Gastrocnemius medialis (tissue), 4 donors: ENCODE measurements around the gene DNAJC1. TPM values are rescaled to one million over a fixed set of nuclear protein-coding genes. Genes with fewer than 3 reads are reported as not detected.

ENCODE experiments used
- ATAC-seq, 2 donors: fragments of 150-250 bp; one replicate each; pipeline ENCODE4 v1.9.1; 2016
- DNase-seq, 2 donors: peaks; one replicate each; pipeline ENCODE4 v3.0.0-alpha.2; 2019
- H3K27ac ChIP-seq, 4 donors: fragments of 200-600 bp; sonication (generic); 1 replicate in 1 of 4; 2 replicates in 3 of 4; pipeline ENCODE4 v1.5.1; 2016 to 2018; ENCODE audit warnings: mild to moderate bottlenecking in 2 of 4, moderate library complexity in 1 of 4
- H3K27me3 ChIP-seq, 3 donors: fragments of 200-600 bp; sonication (generic) in 2 of 3; 1 replicate in 1 of 3; 2 replicates in 2 of 3; pipeline versions ENCODE4 v1.5.1 to v1.6.0; 2016 to 2019; ENCODE audit warnings: mild to moderate bottlenecking in 1 of 3, moderate library complexity in 1 of 3
- H3K36me3 ChIP-seq, 2 donors: fragments of 200-600 bp; sonication (generic) in 1 of 2; one replicate each; pipeline ENCODE4 v1.5.1; 2017 to 2018
- H3K4me1 ChIP-seq, 2 donors: fragments of 200-600 bp; sonication (generic) in 1 of 2; one replicate each; pipeline ENCODE4 v1.5.1; 2016 to 2017; ENCODE audit warnings: mild to moderate bottlenecking in 2 of 2
- H3K4me3 ChIP-seq, 4 donors: fragments of 200-600 bp; sonication (generic) in 3 of 4; 1 replicate in 1 of 4; 2 replicates in 3 of 4; pipeline ENCODE4 v1.5.1; 2016 to 2019; ENCODE audit warnings: mild to moderate bottlenecking in 2 of 4
- H3K9me3 ChIP-seq, 3 donors: fragments of 200-600 bp; sonication (generic) in 2 of 3; 1 replicate in 1 of 3; 2 replicates in 2 of 3; pipeline ENCODE4 v1.5.1; 2016 to 2019
- POLR2A ChIP-seq, 2 donors: fragments of 450-650 bp; IDR thresholded peaks; one replicate each; pipeline ENCODE4 v1.6.1; 2017; ENCODE audit warnings: antibody characterized with exemption in 2 of 2, mild to moderate bottlenecking in 2 of 2, moderate library complexity in 2 of 2
- in situ Hi-C, 4 donors: fragments of 200-750 bp; cut with MboI; loops; one replicate each; pipeline versions ENCODE4 v1.15.0 to v1.8.0; 2017; ENCODE audit warnings: low sequenced_read_pairs in 4 of 4
- intact Hi-C: fragments of 100-400 bp; cut with DNase I; formaldehyde crosslinking; loops from one replicate; pipeline ENCODE4 v1.15.1; 2023; ENCODE audit warnings: low total_unique reads
- total RNA-seq, 4 donors: library from RNA; depleted of rRNA; stranded (reverse); fragments of >200 nt; gene quantifications; one replicate each; pipeline versions ENCODE4 v1.1.0 to v1.2.3, GENCODE V29; 2016
- TF ChIP-seq, protein P1 (sequence below), 5 experiments: fragments of 450-650 bp in 3 of 5; fragments of 200-600 bp in 2 of 5; sonication (generic) in 2 of 5; IDR thresholded peaks in 4 of 5; conservative IDR thresholded peaks in 1 of 5; 1 replicate in 4 of 5; 2 replicates in 1 of 5; pipeline ENCODE4 v1.5.1; 2016 to 2019; ENCODE audit warnings: antibody characterized with exemption in 5 of 5, mild to moderate bottlenecking in 3 of 5, moderate library complexity in 3 of 5

The DNAJC1 gene
- total RNA-seq, 4 donors from 2014 or later = 24.1 to 56.4 (median 35.7) TPM

DNA sequence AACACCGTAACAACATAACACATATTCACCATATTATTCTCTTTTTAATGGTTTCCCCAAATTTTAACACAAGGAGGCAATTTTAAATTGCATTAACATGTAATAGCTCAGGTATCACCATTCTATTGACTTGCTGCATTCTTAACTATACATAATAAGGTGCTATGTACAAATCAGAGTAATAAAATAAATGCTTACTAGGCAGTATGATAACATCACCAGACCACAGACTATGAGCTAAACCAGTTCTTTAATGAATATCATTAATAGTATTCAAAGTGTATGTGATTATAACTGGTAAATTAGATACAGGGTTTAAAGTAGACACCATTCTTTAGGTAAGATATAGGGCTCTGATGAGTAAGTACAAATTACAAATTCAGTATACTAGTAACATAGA, 226.6 kb downstream of the DNAJC1 start:
- no peaks in the 10 kb centered on the region for H3K27me3 ChIP-seq
- no peak overlapping the region for H3K4me3 ChIP-seq
- no peak for DNase-seq
- H3K36me3 ChIP-seq = no peaks in the 10 kb centered on the region
- H3K27ac ChIP-seq = no peak overlapping the region
- TF ChIP-seq, protein P1, sequence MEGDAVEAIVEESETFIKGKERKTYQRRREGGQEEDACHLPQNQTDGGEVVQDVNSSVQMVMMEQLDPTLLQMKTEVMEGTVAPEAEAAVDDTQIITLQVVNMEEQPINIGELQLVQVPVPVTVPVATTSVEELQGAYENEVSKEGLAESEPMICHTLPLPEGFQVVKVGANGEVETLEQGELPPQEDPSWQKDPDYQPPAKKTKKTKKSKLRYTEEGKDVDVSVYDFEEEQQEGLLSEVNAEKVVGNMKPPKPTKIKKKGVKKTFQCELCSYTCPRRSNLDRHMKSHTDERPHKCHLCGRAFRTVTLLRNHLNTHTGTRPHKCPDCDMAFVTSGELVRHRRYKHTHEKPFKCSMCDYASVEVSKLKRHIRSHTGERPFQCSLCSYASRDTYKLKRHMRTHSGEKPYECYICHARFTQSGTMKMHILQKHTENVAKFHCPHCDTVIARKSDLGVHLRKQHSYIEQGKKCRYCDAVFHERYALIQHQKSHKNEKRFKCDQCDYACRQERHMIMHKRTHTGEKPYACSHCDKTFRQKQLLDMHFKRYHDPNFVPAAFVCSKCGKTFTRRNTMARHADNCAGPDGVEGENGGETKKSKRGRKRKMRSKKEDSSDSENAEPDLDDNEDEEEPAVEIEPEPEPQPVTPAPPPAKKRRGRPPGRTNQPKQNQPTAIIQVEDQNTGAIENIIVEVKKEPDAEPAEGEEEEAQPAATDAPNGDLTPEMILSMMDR (IDR thresholded peaks at IDR 0.05 in 4 of 5, conservative IDR thresholded peaks at IDR 0.05 in 1 of 5) = no peak
- no peak for TF ChIP-seq POLR2A (IDR thresholded peaks at IDR 0.05)
- in situ Hi-C loops = no loop called here
- no peaks in the 10 kb centered on the region for H3K4me1 ChIP-seq
- H3K9me3 ChIP-seq = no peaks in the 10 kb centered on the region
- no peak for ATAC-seq
- intact Hi-C loops = no loop called here

DNA sequence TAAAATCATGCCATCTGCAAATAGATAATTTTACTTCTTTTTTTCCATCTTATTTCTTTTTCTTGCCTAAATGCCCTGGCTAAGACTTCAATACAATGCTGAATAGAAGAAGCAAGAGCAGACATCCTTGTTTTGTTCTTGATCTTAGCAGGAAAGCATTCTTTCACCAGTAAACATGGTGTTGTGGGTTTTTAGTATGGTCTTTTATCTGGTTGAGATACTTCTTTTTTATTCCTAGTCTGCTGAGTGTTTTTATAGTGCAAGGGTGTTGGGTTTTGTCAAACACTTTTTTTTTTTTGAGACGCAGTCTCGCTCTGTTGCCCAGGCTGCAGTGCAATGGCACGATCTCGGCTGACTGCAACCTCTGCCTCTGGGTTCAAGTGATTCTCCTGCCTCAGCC, 232.3 kb downstream of the DNAJC1 start:
- in situ Hi-C loops = no loop called here
- no peak overlapping the region for H3K27ac ChIP-seq
- ATAC-seq = no peak

GRCh38 chr10:21769041-21769440, 234.5 kb downstream of the DNAJC1 start:
- H3K4me3 ChIP-seq = no peak overlapping the region
- no peaks in the 10 kb centered on the region for H3K9me3 ChIP-seq
- DNase-seq (no peak), ATAC-seq (no peak)
- TF ChIP-seq, protein P1 (IDR thresholded peaks at IDR 0.05 in 4 of 5, conservative IDR thresholded peaks at IDR 0.05 in 1 of 5) = no peak
- TF ChIP-seq POLR2A (IDR thresholded peaks at IDR 0.05) = no peak
- no peaks in the 10 kb centered on the region for H3K27me3 ChIP-seq
- intact Hi-C loops = no loop called here
- in situ Hi-C loops = no loop called here
- no peak overlapping the region for H3K27ac ChIP-seq
- no peaks in the 10 kb centered on the region for H3K36me3 ChIP-seq
- H3K4me1 ChIP-seq = no peaks in the 10 kb centered on the region

More for the DNA sequence above, 232.3 kb downstream of the DNAJC1 start:
- TF ChIP-seq POLR2A (IDR thresholded peaks at IDR 0.05) = no peak
- TF ChIP-seq, protein P1 (IDR thresholded peaks at IDR 0.05 in 4 of 5, conservative IDR thresholded peaks at IDR 0.05 in 1 of 5) = no peak
- Histone ChIP-seq H3K27me3 (no peaks in the 10 kb centered on the region), H3K36me3 (no peaks in the 10 kb centered on the region), H3K4me1 (no peaks in the 10 kb centered on the region), H3K4me3 (no peak overlapping the region), H3K9me3 (no peaks in the 10 kb centered on the region)
- no peak for DNase-seq
- intact Hi-C loops = no loop called here

DNA sequence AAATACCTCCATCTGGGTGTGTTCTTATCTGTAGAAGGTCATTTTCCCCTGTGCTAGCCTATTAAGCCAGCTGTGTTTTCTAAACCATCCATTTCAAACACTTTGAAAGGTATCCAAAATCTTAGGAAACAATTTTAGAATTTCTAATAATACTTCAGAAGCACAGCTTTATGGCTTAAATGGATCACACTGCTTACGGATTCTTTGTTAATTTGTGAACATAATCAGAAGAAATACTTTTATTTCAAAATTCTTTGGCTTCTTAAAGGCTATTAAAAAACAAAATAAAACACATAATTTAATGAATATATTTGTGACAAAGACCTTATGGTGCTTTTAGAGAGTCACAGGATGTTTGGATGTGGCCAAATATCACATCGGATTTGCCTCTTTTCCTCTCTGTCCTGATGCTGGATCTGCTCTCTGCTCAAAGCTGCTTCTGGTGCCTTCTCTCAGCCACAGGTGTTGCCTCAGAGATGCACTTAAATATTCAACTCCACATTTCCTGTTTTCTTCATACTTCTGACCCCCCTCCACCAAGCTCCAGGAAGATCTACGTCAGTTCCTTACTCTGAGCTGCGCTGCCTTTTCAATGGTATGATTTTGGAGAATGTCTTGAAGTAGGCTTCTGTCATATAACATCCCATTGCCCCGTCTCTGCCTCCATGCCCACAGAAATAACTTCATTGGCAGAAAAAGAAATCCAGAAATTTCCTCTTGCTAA, 238.9 kb downstream of the DNAJC1 start:
- no peaks in the 10 kb centered on the region for H3K9me3 ChIP-seq
- H3K36me3 ChIP-seq = no peaks in the 10 kb centered on the region
- DNase-seq (no peak), ATAC-seq (no peak)
- in situ Hi-C loops (no loop called here), intact Hi-C loops (no loop called here)
- TF ChIP-seq POLR2A (IDR thresholded peaks at IDR 0.05) = no peak
- TF ChIP-seq, protein P1 (IDR thresholded peaks at IDR 0.05 in 4 of 5, conservative IDR thresholded peaks at IDR 0.05 in 1 of 5) = no peak
- no peak overlapping the region for H3K27ac ChIP-seq
- H3K4me1 ChIP-seq = no peaks in the 10 kb centered on the region
- H3K4me3 ChIP-seq = no peak overlapping the region
- no peaks in the 10 kb centered on the region for H3K27me3 ChIP-seq

- H3K36me3 ChIP-seq = peaks cover 0 to 14% of the 10 kb centered on the region in 2 donors
- DNase-seq (no peak), ATAC-seq (no peak)
- no peak for TF ChIP-seq POLR2A (IDR thresholded peaks at IDR 0.05)
- TF ChIP-seq, protein P1 (IDR thresholded peaks at IDR 0.05 in 4 of 5, conservative IDR thresholded peaks at IDR 0.05 in 1 of 5) = no peak
- intact Hi-C loops (no loop called here), in situ Hi-C loops (no loop called here)
- no peaks in the 10 kb centered on the region for H3K27me3 ChIP-seq
- no peak overlapping the region for H3K4me3 ChIP-seq
- H3K27ac ChIP-seq = no peak overlapping the region
- H3K9me3 ChIP-seq = no peaks in the 10 kb centered on the region
- H3K4me1 ChIP-seq = no peaks in the 10 kb centered on the region
These were observed 243.2 kb downstream of the DNAJC1 start for GRCh38 chr10:21760332-21760731.
